ENCODE measurements around the gene SH3BP2. TPM values are rescaled to one million over a fixed set of nuclear protein-coding genes. Genes with fewer than 3 reads are reported as not detected.

SH3BP2 gene
- total RNA-seq, 1 donor from 2014 or later = 45.4 TPM

DNA sequence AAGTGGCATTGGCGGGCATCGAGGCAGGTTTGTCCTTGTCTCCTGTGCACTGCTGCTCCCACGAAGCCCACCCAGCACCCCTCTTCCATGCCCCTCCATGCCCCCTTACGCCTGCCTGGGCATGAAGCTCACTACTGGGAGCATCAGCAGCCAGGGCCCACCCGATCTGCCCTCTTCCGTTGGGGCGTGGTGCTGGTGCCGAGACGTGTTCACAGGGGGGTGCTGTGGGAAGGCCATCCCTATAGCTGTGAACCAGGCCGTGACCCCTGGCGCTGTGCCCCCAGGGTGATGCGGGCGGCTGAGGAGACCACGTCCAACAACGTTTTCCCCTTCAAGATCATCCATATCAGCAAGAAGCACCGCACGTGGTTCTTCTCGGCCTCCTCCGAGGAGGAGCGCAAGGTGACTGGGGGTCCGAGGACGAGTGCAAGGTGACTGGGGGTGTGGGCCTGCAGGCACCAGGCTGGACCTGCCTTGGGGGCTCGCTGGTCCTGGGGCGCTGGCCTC, 31.5 kb downstream of the SH3BP2 start:
- H3K4me1 Mint-ChIP-seq (ENCODE audit: unreplicated experiment) = peaks cover 2% of the 10 kb centered on the region
- no peak overlapping the region for H3K4me3 Mint-ChIP-seq
- H3K27me3 Mint-ChIP-seq = no peaks in the 10 kb centered on the region
- peaks cover 11% of the 10 kb centered on the region for H3K36me3 Mint-ChIP-seq
- H3K27ac Mint-ChIP-seq = no peak overlapping the region
- DNase-seq (ENCODE audit: extremely low spot score, unreplicated experiment) = no peak
- TF ChIP-seq, protein P1, sequence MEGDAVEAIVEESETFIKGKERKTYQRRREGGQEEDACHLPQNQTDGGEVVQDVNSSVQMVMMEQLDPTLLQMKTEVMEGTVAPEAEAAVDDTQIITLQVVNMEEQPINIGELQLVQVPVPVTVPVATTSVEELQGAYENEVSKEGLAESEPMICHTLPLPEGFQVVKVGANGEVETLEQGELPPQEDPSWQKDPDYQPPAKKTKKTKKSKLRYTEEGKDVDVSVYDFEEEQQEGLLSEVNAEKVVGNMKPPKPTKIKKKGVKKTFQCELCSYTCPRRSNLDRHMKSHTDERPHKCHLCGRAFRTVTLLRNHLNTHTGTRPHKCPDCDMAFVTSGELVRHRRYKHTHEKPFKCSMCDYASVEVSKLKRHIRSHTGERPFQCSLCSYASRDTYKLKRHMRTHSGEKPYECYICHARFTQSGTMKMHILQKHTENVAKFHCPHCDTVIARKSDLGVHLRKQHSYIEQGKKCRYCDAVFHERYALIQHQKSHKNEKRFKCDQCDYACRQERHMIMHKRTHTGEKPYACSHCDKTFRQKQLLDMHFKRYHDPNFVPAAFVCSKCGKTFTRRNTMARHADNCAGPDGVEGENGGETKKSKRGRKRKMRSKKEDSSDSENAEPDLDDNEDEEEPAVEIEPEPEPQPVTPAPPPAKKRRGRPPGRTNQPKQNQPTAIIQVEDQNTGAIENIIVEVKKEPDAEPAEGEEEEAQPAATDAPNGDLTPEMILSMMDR (conservative IDR thresholded peaks at IDR 0.05) = no peak
- no peaks in the 10 kb centered on the region for H3K9me3 Mint-ChIP-seq

DNA sequence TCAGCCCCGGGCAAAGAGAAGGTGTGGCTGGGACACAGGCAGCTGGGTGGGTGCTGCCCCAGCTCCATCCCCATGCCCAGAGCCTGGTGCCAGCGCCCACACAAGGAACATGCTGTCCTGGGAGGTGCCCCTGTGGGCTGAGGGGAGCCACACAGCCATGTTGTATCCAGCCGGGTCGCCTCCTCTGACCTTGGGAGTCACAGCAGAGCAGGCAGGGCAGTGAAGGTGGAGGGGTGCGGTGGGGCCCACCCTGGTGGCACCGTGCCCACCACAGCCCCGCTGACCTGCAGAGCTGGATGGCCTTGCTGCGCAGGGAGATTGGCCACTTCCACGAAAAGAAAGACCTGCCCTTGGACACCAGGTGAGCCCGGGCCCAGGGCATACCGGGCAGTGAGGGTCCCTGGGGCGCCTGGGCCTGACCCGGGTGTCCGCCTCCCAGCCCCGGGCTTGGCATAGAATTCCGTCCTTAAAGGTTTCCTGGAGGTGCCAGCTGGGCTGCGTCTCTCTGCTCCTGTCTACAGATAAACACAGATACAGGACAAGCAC, 32.0 kb downstream of the SH3BP2 start:
- TF ChIP-seq, protein P1 (conservative IDR thresholded peaks at IDR 0.05) = no peak
- Mint-ChIP-seq H3K4me1 (ENCODE audit: unreplicated experiment) (no peaks in the 10 kb centered on the region), H3K36me3 (peaks cover 8% of the 10 kb centered on the region), H3K27me3 (no peaks in the 10 kb centered on the region), H3K27ac (no peak overlapping the region), H3K4me3 (no peak overlapping the region), H3K9me3 (no peaks in the 10 kb centered on the region)
- no peak for DNase-seq (ENCODE audit: extremely low spot score, unreplicated experiment)

DNA sequence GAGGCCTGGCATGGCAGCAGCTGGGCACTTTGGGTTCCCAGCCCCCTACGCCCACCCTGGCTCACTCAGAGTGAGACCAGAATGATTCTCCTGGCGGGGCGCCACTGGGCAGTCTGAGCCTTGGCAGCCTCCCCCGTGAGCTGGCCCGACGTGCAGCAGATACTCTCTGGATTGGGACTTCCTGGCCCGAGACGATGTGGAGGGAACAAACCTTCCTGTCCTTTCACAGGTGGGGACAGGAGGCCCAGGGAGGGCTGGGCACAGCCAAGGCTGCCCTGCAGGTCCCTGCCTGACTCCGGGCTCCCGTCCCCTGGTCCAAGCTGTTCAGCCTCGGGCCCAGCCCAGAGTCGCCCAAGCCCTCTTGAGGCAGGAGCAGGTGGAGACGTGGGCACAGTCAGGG, 32.9 kb downstream of the SH3BP2 start:
- Mint-ChIP-seq H3K36me3 (peaks cover 8% of the 10 kb centered on the region), H3K27me3 (no peaks in the 10 kb centered on the region), H3K9me3 (no peaks in the 10 kb centered on the region), H3K4me3 (no peak overlapping the region), H3K27ac (no peak overlapping the region), H3K4me1 (ENCODE audit: unreplicated experiment) (no peaks in the 10 kb centered on the region)
- DNase-seq (ENCODE audit: extremely low spot score, unreplicated experiment) = no peak
- TF ChIP-seq, protein P1 (conservative IDR thresholded peaks at IDR 0.05) = no peak

- H3K36me3 Mint-ChIP-seq = peaks cover 8% of the 10 kb centered on the region
- H3K4me3 Mint-ChIP-seq = no peak overlapping the region
- H3K27me3 Mint-ChIP-seq = no peaks in the 10 kb centered on the region
- H3K27ac Mint-ChIP-seq = no peak overlapping the region
- H3K9me3 Mint-ChIP-seq = no peaks in the 10 kb centered on the region
- DNase-seq (ENCODE audit: extremely low spot score, unreplicated experiment) = no peak
- H3K4me1 Mint-ChIP-seq (ENCODE audit: unreplicated experiment) = no peaks in the 10 kb centered on the region
- TF ChIP-seq, protein P1 (conservative IDR thresholded peaks at IDR 0.05) = no peak
Observed at GRCh38 chr4:2827071-2827873, 34.4 kb downstream of the SH3BP2 start.

- TF ChIP-seq, protein P1 (conservative IDR thresholded peaks at IDR 0.05) = no peak
- Mint-ChIP-seq H3K36me3 (peaks cover 8% of the 10 kb centered on the region), H3K9me3 (no peaks in the 10 kb centered on the region), H3K4me3 (no peak overlapping the region), H3K27ac (no peak overlapping the region), H3K27me3 (no peaks in the 10 kb centered on the region), H3K4me1 (ENCODE audit: unreplicated experiment) (no peaks in the 10 kb centered on the region)
- no peak for DNase-seq (ENCODE audit: extremely low spot score, unreplicated experiment)
Observed at GRCh38 chr4:2827874-2828751, 35.2 kb downstream of the SH3BP2 start.

Measured in type B pancreatic cell (in vitro differentiated cells).